Measurements from ENCODE around the gene CHURC1. TPM values are rescaled to one million over a fixed set of nuclear protein-coding genes. Genes with fewer than 3 reads are reported as not detected.

The CHURC1 gene
- total RNA-seq, 1 experiment from 2014 or later = 52.4 TPM

DNA sequence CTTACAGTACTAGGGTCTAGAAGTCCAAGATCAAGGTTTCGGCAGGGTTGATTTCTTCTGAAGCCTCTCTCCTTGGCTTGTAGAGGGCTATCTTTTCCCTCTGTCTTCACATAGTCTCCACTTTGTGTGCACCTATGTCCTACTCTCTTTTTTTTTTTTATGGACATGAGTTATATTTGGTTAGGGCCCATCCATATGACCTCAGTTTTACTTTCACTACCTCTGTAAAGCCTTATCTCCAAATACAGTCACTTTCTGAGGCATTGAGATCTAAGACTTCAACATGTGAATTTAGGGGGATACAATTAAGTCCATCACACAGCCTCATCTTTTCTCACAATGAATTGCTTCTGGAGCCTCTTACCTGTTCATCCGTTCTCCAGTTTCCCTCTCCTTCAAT, 28.7 kb upstream of the CHURC1 start:
- H3K27ac Mint-ChIP-seq = no peak overlapping the region
- POLR2A ChIA-PET = no interaction called here
- CTCF ChIA-PET = interaction anchor here (0.6 to 1.7 kb wide), 3 partner anchors 8 to 85 kb away, joined by 3 to 8 read pairs (median 8); no protein-coding TSS in a partner anchor
- DNase-seq (ENCODE audit: low spot score) (no peak), ATAC-seq (no peak)
- H3K27me3 Mint-ChIP-seq (ENCODE audit: low read depth) = peaks cover 39% of the 10 kb centered on the region
- no peaks in the 10 kb centered on the region for H3K9me3 Mint-ChIP-seq
- no peak overlapping the region for H3K4me3 Mint-ChIP-seq
- H3K36me3 Mint-ChIP-seq = no peaks in the 10 kb centered on the region
- TF ChIP-seq GTF2I (CRISPR knock-in tag; conservative IDR thresholded peaks at IDR 0.05) (no peak), EMX1 (CRISPR knock-in tag; IDR thresholded peaks at IDR 0.05) (no peak), ZNF219 (CRISPR knock-in tag; IDR thresholded peaks at IDR 0.05; ENCODE audit: borderline replicate concordance) (no peak), ESRRA (CRISPR knock-in tag; IDR thresholded peaks at IDR 0.05; ENCODE audit: borderline replicate concordance) (no peak), TEAD1 (CRISPR knock-in tag; IDR thresholded peaks at IDR 0.05) (no peak), NFYB (CRISPR knock-in tag; conservative IDR thresholded peaks at IDR 0.05; ENCODE audit: low read depth) (no peak), JAZF1 (CRISPR knock-in tag; IDR thresholded peaks at IDR 0.05) (no peak)
- TF ChIP-seq, protein P1, sequence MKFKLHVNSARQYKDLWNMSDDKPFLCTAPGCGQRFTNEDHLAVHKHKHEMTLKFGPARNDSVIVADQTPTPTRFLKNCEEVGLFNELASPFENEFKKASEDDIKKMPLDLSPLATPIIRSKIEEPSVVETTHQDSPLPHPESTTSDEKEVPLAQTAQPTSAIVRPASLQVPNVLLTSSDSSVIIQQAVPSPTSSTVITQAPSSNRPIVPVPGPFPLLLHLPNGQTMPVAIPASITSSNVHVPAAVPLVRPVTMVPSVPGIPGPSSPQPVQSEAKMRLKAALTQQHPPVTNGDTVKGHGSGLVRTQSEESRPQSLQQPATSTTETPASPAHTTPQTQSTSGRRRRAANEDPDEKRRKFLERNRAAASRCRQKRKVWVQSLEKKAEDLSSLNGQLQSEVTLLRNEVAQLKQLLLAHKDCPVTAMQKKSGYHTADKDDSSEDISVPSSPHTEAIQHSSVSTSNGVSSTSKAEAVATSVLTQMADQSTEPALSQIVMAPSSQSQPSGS (CRISPR knock-in tag; IDR thresholded peaks at IDR 0.05; ENCODE audit: borderline replicate concordance, low read depth) = no peak
- TF ChIP-seq, protein P2, sequence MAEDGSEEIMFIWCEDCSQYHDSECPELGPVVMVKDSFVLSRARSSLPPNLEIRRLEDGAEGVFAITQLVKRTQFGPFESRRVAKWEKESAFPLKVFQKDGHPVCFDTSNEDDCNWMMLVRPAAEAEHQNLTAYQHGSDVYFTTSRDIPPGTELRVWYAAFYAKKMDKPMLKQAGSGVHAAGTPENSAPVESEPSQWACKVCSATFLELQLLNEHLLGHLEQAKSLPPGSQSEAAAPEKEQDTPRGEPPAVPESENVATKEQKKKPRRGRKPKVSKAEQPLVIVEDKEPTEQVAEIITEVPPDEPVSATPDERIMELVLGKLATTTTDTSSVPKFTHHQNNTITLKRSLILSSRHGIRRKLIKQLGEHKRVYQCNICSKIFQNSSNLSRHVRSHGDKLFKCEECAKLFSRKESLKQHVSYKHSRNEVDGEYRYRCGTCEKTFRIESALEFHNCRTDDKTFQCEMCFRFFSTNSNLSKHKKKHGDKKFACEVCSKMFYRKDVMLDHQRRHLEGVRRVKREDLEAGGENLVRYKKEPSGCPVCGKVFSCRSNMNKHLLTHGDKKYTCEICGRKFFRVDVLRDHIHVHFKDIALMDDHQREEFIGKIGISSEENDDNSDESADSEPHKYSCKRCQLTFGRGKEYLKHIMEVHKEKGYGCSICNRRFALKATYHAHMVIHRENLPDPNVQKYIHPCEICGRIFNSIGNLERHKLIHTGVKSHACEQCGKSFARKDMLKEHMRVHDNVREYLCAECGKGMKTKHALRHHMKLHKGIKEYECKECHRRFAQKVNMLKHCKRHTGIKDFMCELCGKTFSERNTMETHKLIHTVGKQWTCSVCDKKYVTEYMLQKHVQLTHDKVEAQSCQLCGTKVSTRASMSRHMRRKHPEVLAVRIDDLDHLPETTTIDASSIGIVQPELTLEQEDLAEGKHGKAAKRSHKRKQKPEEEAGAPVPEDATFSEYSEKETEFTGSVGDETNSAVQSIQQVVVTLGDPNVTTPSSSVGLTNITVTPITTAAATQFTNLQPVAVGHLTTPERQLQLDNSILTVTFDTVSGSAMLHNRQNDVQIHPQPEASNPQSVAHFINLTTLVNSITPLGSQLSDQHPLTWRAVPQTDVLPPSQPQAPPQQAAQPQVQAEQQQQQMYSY (CRISPR knock-in tag; IDR thresholded peaks at IDR 0.05) = no peak
- peaks cover 8% of the 10 kb centered on the region for H3K4me1 Mint-ChIP-seq

DNA sequence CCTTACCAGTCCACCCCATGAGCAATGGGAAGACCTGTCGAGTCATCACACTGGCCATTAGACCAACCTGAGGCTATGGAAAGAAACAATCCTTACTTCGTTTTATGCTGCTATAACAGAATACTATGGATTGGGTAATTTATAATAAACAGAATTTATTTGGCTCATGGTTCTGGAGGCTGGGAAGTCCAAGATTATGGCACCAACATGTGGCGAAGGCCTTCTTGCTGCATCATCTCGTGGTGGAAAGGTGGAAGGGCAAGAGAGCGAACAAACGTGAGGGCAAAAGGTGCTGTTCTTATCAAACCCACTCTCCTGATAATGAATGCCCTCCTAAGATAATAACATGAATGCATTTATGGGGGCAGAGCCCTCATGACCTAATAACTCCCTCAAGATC, 24.9 kb upstream of the CHURC1 start:
- Mint-ChIP-seq H3K36me3 (no peaks in the 10 kb centered on the region), H3K27ac (no peak overlapping the region), H3K4me1 (no peaks in the 10 kb centered on the region), H3K4me3 (no peak overlapping the region), H3K9me3 (no peaks in the 10 kb centered on the region), H3K27me3 (ENCODE audit: low read depth) (peaks cover 8% of the 10 kb centered on the region)
- no peak for DNase-seq (ENCODE audit: low spot score)
- ChIA-PET POLR2A (no interaction called here), CTCF (interaction anchor here (1.5 to 4.9 kb wide), 4 partner anchors 9 to 125 kb away, joined by 6 to 204 read pairs (median 73); no protein-coding TSS in a partner anchor)
- ATAC-seq = no peak
- TF ChIP-seq TCF7 (CRISPR knock-in tag; IDR thresholded peaks at IDR 0.05; ENCODE audit: low read depth) (no peak), ZNF317 (CRISPR knock-in tag; IDR thresholded peaks at IDR 0.05; ENCODE audit: borderline replicate concordance, low read depth) (no peak), FOXK1 (CRISPR knock-in tag; IDR thresholded peaks at IDR 0.05) (no peak), ZNF219 (CRISPR knock-in tag; IDR thresholded peaks at IDR 0.05; ENCODE audit: borderline replicate concordance) (no peak), CREM (CRISPR knock-in tag; IDR thresholded peaks at IDR 0.05) (no peak), ZNF232 (CRISPR knock-in tag; IDR thresholded peaks at IDR 0.05) (no peak), KAT7 (CRISPR knock-in tag; IDR thresholded peaks at IDR 0.05; ENCODE audit: borderline replicate concordance) (no peak)
- TF ChIP-seq, protein P3, sequence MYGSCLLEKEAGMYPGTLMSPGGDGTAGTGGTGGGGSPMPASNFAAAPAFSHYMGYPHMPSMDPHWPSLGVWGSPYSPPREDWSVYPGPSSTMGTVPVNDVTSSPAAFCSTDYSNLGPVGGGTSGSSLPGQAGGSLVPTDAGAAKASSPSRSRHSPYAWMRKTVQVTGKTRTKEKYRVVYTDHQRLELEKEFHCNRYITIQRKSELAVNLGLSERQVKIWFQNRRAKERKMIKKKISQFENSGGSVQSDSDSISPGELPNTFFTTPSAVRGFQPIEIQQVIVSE (CRISPR knock-in tag; IDR thresholded peaks at IDR 0.05; ENCODE audit: borderline replicate concordance) = no peak
- TF ChIP-seq, protein P4, sequence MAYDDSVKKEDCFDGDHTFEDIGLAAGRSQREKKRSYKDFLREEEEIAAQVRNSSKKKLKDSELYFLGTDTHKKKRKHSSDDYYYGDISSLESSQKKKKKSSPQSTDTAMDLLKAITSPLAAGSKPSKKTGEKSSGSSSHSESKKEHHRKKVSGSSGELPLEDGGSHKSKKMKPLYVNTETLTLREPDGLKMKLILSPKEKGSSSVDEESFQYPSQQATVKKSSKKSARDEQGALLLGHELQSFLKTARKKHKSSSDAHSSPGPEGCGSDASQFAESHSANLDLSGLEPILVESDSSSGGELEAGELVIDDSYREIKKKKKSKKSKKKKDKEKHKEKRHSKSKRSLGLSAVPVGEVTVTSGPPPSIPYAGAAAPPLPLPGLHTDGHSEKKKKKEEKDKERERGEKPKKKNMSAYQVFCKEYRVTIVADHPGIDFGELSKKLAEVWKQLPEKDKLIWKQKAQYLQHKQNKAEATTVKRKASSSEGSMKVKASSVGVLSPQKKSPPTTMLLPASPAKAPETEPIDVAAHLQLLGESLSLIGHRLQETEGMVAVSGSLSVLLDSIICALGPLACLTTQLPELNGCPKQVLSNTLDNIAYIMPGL (CRISPR knock-in tag; IDR thresholded peaks at IDR 0.05) = no peak
